CD14-positive monocyte (primary cell): ENCODE measurements around the gene TAMM41. TPM values are rescaled to one million over a fixed set of nuclear protein-coding genes. Genes with fewer than 3 reads are reported as not detected.
"Not testable (repeated sequence)": the region's sequence is repeated elsewhere in the genome, so short reads cannot be mapped to it uniquely, and the experiment has no call there.

Experiments
- DNase-seq, 3 donors: peaks; one replicate each; pipeline ENCODE4 v3.0.0-alpha.2; 2011 to 2022
- H2AFZ ChIP-seq: 2 replicates; pipeline ENCODE4 v1.6.0; 2012; ENCODE audit warnings: mild to moderate bottlenecking, low read depth, low read length, inconsistent platforms; ENCODE audit not compliant: insufficient read depth, poor library complexity, severe bottlenecking
- H3K27ac ChIP-seq, 2 donors: 1 replicate in 1 of 2; 2 replicates in 1 of 2; pipeline ENCODE4 v1.5.1; 2012 to 2013; ENCODE audit warnings: low read length in 2 of 2, control low read depth in 1 of 2, inconsistent platforms in 1 of 2, low read depth in 1 of 2, mild to moderate bottlenecking in 1 of 2
- H3K27me3 ChIP-seq, 2 donors: one replicate each; pipeline versions ENCODE4 v1.6.0 to v1.6.1; 2011 to 2013; ENCODE audit warnings: low read length in 2 of 2; ENCODE audit not compliant: control insufficient read depth in 2 of 2, insufficient read depth in 2 of 2
- H3K36me3 ChIP-seq, 2 donors: replicated peaks in 1 of 2; 1 replicate in 1 of 2; 2 replicates in 1 of 2; pipeline versions ENCODE4 v1.5.1 to v1.6.1; 2012 to 2013; ENCODE audit warnings: low read length in 2 of 2, control low read depth in 1 of 2, inconsistent platforms in 1 of 2, mild to moderate bottlenecking in 1 of 2; ENCODE audit not compliant: insufficient read depth in 2 of 2, control insufficient read depth in 1 of 2
- H3K4me1 ChIP-seq, 2 donors: 1 replicate in 1 of 2; 2 replicates in 1 of 2; pipeline versions ENCODE4 v1.5.1 to v1.6.1; 2012 to 2013; ENCODE audit warnings: low read length in 2 of 2, control low read depth in 1 of 2, inconsistent platforms in 1 of 2, mild to moderate bottlenecking in 1 of 2, moderate library complexity in 1 of 2; ENCODE audit not compliant: insufficient read depth in 2 of 2, control insufficient read depth in 1 of 2
- H3K4me2 ChIP-seq: replicated peaks from 2 replicates; pipeline ENCODE3; 2012; ENCODE audit warnings: low read length, moderate library complexity, mild to moderate bottlenecking; ENCODE audit not compliant: poor library complexity, severe bottlenecking; ENCODE audit errors: extremely low read depth
- H3K4me3 ChIP-seq, 3 experiments: fragments of 200-600 bp in 1 of 3; sonication (generic) in 1 of 3; replicated peaks in 1 of 3; 1 replicate in 2 of 3; 2 replicates in 1 of 3; pipeline ENCODE4 v1.5.1; 2011 to 2013; ENCODE audit warnings: low read length in 3 of 3, mild to moderate bottlenecking in 3 of 3, control low read depth in 2 of 3, low read depth in 2 of 3, inconsistent platforms in 1 of 3, moderate library complexity in 1 of 3
- H3K79me2 ChIP-seq: 2 replicates; pipeline ENCODE4 v1.6.0; 2012; ENCODE audit warnings: mild to moderate bottlenecking, control low read depth, inconsistent platforms, low read length, moderate library complexity; ENCODE audit not compliant: insufficient read depth
- H3K9ac ChIP-seq: 2 replicates; pipeline ENCODE4 v1.6.0; 2017; ENCODE audit warnings: low read length, mild to moderate bottlenecking; ENCODE audit not compliant: insufficient read depth, poor library complexity, severe bottlenecking
- H3K9me3 ChIP-seq, 2 donors: replicated peaks in 1 of 2; 1 replicate in 1 of 2; 2 replicates in 1 of 2; pipeline versions ENCODE4 v1.5.1 to v1.6.1; 2012 to 2013; ENCODE audit warnings: low read length in 2 of 2, control low read depth in 1 of 2; ENCODE audit not compliant: control insufficient read depth in 1 of 2, insufficient read depth in 1 of 2
- H4K20me1 ChIP-seq: 2 replicates; pipeline ENCODE4 v1.6.0; 2012; ENCODE audit warnings: mild to moderate bottlenecking, low read length, control low read depth, moderate library complexity; ENCODE audit not compliant: insufficient read depth
- H3K27ac Mint-ChIP-seq, 7 donors: one replicate each; pipeline ENCODE4 v1.8.0; 2020; ENCODE audit warnings: mild to moderate bottlenecking in 7 of 7, mixed read lengths in 7 of 7, moderate library complexity in 6 of 7, inconsistent platforms in 2 of 7
- H3K27me3 Mint-ChIP-seq, 3 donors: one replicate each; pipeline ENCODE4 v1.8.0; 2021 to 2022; ENCODE audit warnings: low read depth in 3 of 3, mild to moderate bottlenecking in 3 of 3, mixed read lengths in 3 of 3, moderate library complexity in 3 of 3, inconsistent platforms in 1 of 3
- H3K36me3 Mint-ChIP-seq, 2 donors: one replicate each; pipeline ENCODE4 v1.8.0; 2020; ENCODE audit warnings: mixed read lengths in 2 of 2, inconsistent platforms in 1 of 2, mild to moderate bottlenecking in 1 of 2
- H3K4me1 Mint-ChIP-seq: one replicate; pipeline ENCODE4 v1.8.0; 2020; ENCODE audit warnings: mild to moderate bottlenecking, mixed read lengths
- H3K4me3 Mint-ChIP-seq, 2 donors: one replicate each; pipeline ENCODE4 v1.8.0; 2020; ENCODE audit warnings: mild to moderate bottlenecking in 2 of 2, mixed read lengths in 2 of 2, moderate library complexity in 1 of 2
- H3K9me3 Mint-ChIP-seq, 7 donors: one replicate each; pipeline ENCODE4 v1.8.0; 2020 to 2022; ENCODE audit warnings: mixed read lengths in 7 of 7, mild to moderate bottlenecking in 6 of 7, moderate library complexity in 6 of 7, inconsistent platforms in 2 of 7
- WGBS: methylation state at CpG from one replicate; pipeline ENCODE4 v1.1.5; 2013; ENCODE audit warnings: missing lambda C conversion rate; ENCODE audit not compliant: insufficient coverage; 5-methylcytosine and 5-hydroxymethylcytosine counted together
- intact Hi-C, 2 donors: fragments of 100-400 bp; cut with micrococcal nuclease; formaldehyde crosslinking; loops; one replicate each; pipeline versions ENCODE4 v1.15.0 to v1.15.1; 2023
- polyA plus RNA-seq, 3 donors: library from polyadenylated mRNA; depleted of rRNA in 1 of 3; unstranded in 2 of 3; stranded (reverse) in 1 of 3; fragments of 300-500 nt in 2 of 3; fragments of >200 nt in 1 of 3; fragmentation: Illumina TruSeq in 2 of 3; gene quantifications; 1 replicate in 2 of 3; 2 replicates in 1 of 3; pipeline ENCODE4 v1.2.3, GENCODE V29; 2012 to 2021

Gene TAMM41
- polyA plus RNA-seq, 3 donors: 3.7 to 10.8 (median 5.0) TPM

DNA sequence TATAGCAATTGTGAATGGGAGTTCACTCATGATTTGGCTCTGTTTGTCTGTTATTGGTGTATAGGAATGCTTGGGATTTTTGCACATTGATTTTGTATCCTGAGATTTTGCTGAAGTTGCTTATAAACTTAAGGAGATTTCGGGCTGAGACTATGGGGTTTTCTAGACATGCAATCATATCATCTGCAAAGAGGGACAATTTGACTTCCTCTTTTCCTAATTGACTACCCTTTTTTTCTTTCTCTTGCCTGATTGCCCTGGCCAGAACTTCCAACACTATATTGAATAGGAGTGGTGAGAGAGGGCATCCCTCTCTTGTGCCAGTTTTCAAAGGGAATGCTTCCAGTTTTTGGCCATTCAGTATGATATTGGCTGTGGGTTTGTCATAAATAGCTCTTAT lies 17.1 kb upstream of the TAMM41 start:
- intact Hi-C loops, H3K4me1 Mint-ChIP-seq, DNase-seq, H4K20me1 ChIP-seq, H3K27ac Mint-ChIP-seq, H3K36me3 ChIP-seq, H3K9ac ChIP-seq, H2AFZ ChIP-seq, H3K79me2 ChIP-seq, H3K36me3 Mint-ChIP-seq, H3K27me3 ChIP-seq, H3K4me1 ChIP-seq, H3K9me3 ChIP-seq, H3K4me3 ChIP-seq, H3K4me2 ChIP-seq, H3K4me3 Mint-ChIP-seq, H3K27ac ChIP-seq: not testable (repeated sequence)
- no CpG with 5 or more reads among the region's 1 CpG for WGBS
- Mint-ChIP-seq H3K27me3 (peaks cover 6 to 18% (median 11%) of the 10 kb centered on the region in 3 donors), H3K9me3 (peaks cover 1 to 14% (median 8%) of the 10 kb centered on the region in 7 donors)

DNA sequence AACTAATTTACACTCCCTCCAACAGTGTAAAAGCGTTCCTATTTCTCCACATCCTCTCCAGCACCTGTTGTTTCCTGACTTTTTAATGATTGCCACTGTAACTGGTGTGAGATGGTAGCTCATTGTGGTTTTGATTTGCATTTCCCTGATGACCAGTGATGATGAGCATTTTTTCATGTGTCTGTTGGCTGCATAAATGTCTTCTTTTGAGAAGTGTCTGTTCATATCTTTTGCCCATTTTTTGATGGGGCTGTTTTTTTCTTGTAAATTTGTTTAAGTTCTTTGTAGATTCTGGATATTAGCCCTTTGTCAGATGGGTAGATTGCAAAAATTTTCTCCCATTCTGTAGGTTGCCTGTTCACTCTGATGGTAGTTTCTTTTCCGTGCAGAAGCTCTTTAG lies 15.9 kb upstream of the TAMM41 start:
- H3K9ac ChIP-seq, H3K27me3 ChIP-seq, DNase-seq, H3K79me2 ChIP-seq, intact Hi-C loops, H3K4me3 Mint-ChIP-seq, H2AFZ ChIP-seq, H3K4me2 ChIP-seq, H3K27ac Mint-ChIP-seq, H3K36me3 ChIP-seq, H3K27ac ChIP-seq, H3K4me1 Mint-ChIP-seq, H3K4me1 ChIP-seq, H3K4me3 ChIP-seq, H3K9me3 ChIP-seq, H4K20me1 ChIP-seq, H3K36me3 Mint-ChIP-seq: not testable (repeated sequence)
- WGBS: no CpG with 5 or more reads among the region's 2 CpGs
- Mint-ChIP-seq H3K9me3 (peaks cover 1 to 14% (median 8%) of the 10 kb centered on the region in 7 donors), H3K27me3 (peaks cover 4 to 16% (median 9%) of the 10 kb centered on the region in 3 donors)

DNA sequence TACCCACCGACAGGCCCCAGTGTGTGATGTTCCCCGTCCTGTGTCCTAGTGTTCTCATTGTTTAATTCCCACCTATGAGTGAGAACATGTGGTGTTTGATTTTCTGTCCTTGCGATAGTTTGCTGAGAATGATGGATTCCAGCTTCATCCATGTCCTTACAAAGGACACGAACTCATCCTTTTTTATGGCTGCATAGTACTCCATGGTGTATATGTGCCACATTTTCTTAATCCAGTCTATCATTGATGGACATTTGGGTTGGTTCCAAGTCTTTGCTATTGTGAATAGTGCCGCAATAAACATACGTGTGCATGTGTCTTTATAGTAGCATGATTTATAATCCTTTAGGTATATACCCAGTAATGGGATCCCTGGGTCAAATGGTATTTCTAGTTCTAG lies 15.5 kb upstream of the TAMM41 start:
- H4K20me1 ChIP-seq, DNase-seq, H2AFZ ChIP-seq, H3K4me1 Mint-ChIP-seq, H3K27me3 ChIP-seq, H3K79me2 ChIP-seq, H3K4me3 ChIP-seq, H3K27ac Mint-ChIP-seq, H3K4me2 ChIP-seq, H3K36me3 ChIP-seq, intact Hi-C loops, H3K9me3 ChIP-seq, H3K9ac ChIP-seq, H3K36me3 Mint-ChIP-seq, H3K4me1 ChIP-seq, H3K4me3 Mint-ChIP-seq, H3K27ac ChIP-seq: not testable (repeated sequence)
- peaks cover 4 to 16% (median 9%) of the 10 kb centered on the region in 3 donors for H3K27me3 Mint-ChIP-seq
- no CpG with 5 or more reads among the region's 6 CpGs for WGBS
- peaks cover 1 to 16% (median 8%) of the 10 kb centered on the region in 7 donors for H3K9me3 Mint-ChIP-seq

DNA sequence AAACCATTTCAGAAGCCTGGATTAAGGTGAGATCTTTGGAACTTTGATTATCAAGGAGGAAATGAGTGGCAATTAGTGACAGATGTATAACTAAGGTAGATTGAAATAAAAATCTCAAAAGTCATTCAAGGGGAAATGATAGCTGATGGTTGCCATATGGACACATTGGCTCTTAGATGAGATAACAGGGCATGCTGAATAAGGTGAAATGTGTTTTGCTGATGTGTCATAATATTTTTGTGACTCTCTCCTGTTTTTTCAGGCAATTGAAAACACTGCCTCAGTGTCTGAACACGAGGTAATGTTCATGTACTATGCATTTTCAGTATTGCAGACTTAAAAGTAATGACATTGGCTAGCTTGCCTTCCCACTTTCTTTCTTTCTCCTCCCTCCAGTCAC lies 13.5 kb upstream of the TAMM41 start:
- H3K36me3 Mint-ChIP-seq, H3K36me3 ChIP-seq, H2AFZ ChIP-seq, H3K27ac Mint-ChIP-seq, H3K27ac ChIP-seq, H3K4me2 ChIP-seq, H3K9ac ChIP-seq, intact Hi-C loops, H3K79me2 ChIP-seq, H3K4me1 ChIP-seq, DNase-seq, H3K4me1 Mint-ChIP-seq, H4K20me1 ChIP-seq, H3K9me3 ChIP-seq, H3K4me3 ChIP-seq, H3K27me3 ChIP-seq: not testable (repeated sequence)
- no CpG with 5 or more reads among the region's 1 CpG for WGBS
- H3K27me3 Mint-ChIP-seq: peaks cover 10 to 17% (median 12%) of the 10 kb centered on the region in 3 donors
- H3K4me3 Mint-ChIP-seq: peak overlapping the region in 1 of 2 donors; percentile 20
- peaks cover 2 to 16% (median 8%) of the 10 kb centered on the region in 7 donors for H3K9me3 Mint-ChIP-seq
